SU-DHL-6 (cell line): ENCODE results near the gene BHLHE41.

Experiments used
- CTCF ChIP-seq: fragments of 200-600 bp; sonication (generic); IDR thresholded peaks from one replicate; pipeline ENCODE4 v1.5.1; 2017; ENCODE audit warnings: antibody characterized with exemption, mild to moderate bottlenecking, low read length, moderate library complexity; ENCODE audit not compliant: insufficient read depth, poor library complexity, severe bottlenecking
- EZH2phosphoT487 ChIP-seq: fragments of 200-600 bp; sonication (generic), shearing (Covaris generic); conservative IDR thresholded peaks from 2 replicates; pipeline ENCODE4 v1.6.1; 2018; ENCODE audit warnings: mild to moderate bottlenecking, antibody characterized with exemption, low read length, moderate library complexity, mixed read lengths

GRCh38 chr12:26077915-26078702 is 46.7 kb downstream of the BHLHE41 start:
- no peak for TF ChIP-seq CTCF
- TF ChIP-seq EZH2phosphoT487 = no peak
